NOMO-1 treated with DMSO at 0.1 percent for 48 hours (cell line): ENCODE measurements around the gene VAV2.

Source experiments
- DNase-seq: peaks from one replicate; lab custom pipeline; 2025; ENCODE audit not compliant: unreplicated experiment; lab: John Stamatoyannopoulos, UW

VAV2 gene

GRCh38 chr9:133861086-133861485, 131.0 kb downstream of the VAV2 start:
- DNase-seq = no peak

- no peak for DNase-seq
These were observed 133.4 kb downstream of the VAV2 start for GRCh38 chr9:133858771-133859170.

- DNase-seq = no peak
These were observed 134.5 kb downstream of the VAV2 start for GRCh38 chr9:133857639-133858038.

GRCh38 chr9:133856798-133857197, 135.3 kb downstream of the VAV2 start:
- no peak for DNase-seq

GRCh38 chr9:133855802-133856521, 136.2 kb downstream of the VAV2 start:
- peak; percentile 95 for DNase-seq

- DNase-seq = no peak
These were observed 136.8 kb downstream of the VAV2 start for GRCh38 chr9:133855371-133855770.

GRCh38 chr9:133854765-133855164, 137.4 kb downstream of the VAV2 start:
- DNase-seq = no peak

- DNase-seq = no peak
These were observed 138.1 kb downstream of the VAV2 start for GRCh38 chr9:133854048-133854447.

GRCh38 chr9:133853331-133853730, 138.8 kb downstream of the VAV2 start:
- DNase-seq = no peak

GRCh38 chr9:133852431-133852830, 139.7 kb downstream of the VAV2 start:
- no peak for DNase-seq

- DNase-seq = no peak
These were observed 140.4 kb downstream of the VAV2 start for GRCh38 chr9:133851693-133852092.

- no peak for DNase-seq
These were observed 141.2 kb downstream of the VAV2 start for GRCh38 chr9:133850937-133851336.

GRCh38 chr9:133850161-133850560, 142.0 kb downstream of the VAV2 start:
- no peak for DNase-seq

- DNase-seq = no peak
These were observed 142.9 kb downstream of the VAV2 start for GRCh38 chr9:133849110-133849670.

- no peak for DNase-seq
These were observed 143.5 kb downstream of the VAV2 start for GRCh38 chr9:133848471-133849109.

- no peak for DNase-seq
These were observed 145.5 kb downstream of the VAV2 start for GRCh38 chr9:133846483-133847090.

- peak; percentile 16 for DNase-seq
These were observed 146.7 kb downstream of the VAV2 start for GRCh38 chr9:133845440-133845839.

GRCh38 chr9:133844881-133845410, 147.2 kb downstream of the VAV2 start:
- DNase-seq = no peak

- no peak for DNase-seq
These were observed 147.7 kb downstream of the VAV2 start for GRCh38 chr9:133844398-133844784.

GRCh38 chr9:133843751-133844397, 148.2 kb downstream of the VAV2 start:
- DNase-seq = no peak

GRCh38 chr9:133843250-133843649, 148.9 kb downstream of the VAV2 start:
- no peak for DNase-seq
